ENCODE results near the gene CDC42BPG.

The CDC42BPG gene, protein sequence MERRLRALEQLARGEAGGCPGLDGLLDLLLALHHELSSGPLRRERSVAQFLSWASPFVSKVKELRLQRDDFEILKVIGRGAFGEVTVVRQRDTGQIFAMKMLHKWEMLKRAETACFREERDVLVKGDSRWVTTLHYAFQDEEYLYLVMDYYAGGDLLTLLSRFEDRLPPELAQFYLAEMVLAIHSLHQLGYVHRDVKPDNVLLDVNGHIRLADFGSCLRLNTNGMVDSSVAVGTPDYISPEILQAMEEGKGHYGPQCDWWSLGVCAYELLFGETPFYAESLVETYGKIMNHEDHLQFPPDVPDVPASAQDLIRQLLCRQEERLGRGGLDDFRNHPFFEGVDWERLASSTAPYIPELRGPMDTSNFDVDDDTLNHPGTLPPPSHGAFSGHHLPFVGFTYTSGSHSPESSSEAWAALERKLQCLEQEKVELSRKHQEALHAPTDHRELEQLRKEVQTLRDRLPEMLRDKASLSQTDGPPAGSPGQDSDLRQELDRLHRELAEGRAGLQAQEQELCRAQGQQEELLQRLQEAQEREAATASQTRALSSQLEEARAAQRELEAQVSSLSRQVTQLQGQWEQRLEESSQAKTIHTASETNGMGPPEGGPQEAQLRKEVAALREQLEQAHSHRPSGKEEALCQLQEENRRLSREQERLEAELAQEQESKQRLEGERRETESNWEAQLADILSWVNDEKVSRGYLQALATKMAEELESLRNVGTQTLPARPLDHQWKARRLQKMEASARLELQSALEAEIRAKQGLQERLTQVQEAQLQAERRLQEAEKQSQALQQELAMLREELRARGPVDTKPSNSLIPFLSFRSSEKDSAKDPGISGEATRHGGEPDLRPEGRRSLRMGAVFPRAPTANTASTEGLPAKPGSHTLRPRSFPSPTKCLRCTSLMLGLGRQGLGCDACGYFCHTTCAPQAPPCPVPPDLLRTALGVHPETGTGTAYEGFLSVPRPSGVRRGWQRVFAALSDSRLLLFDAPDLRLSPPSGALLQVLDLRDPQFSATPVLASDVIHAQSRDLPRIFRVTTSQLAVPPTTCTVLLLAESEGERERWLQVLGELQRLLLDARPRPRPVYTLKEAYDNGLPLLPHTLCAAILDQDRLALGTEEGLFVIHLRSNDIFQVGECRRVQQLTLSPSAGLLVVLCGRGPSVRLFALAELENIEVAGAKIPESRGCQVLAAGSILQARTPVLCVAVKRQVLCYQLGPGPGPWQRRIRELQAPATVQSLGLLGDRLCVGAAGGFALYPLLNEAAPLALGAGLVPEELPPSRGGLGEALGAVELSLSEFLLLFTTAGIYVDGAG (N-terminal part only)

DNA sequence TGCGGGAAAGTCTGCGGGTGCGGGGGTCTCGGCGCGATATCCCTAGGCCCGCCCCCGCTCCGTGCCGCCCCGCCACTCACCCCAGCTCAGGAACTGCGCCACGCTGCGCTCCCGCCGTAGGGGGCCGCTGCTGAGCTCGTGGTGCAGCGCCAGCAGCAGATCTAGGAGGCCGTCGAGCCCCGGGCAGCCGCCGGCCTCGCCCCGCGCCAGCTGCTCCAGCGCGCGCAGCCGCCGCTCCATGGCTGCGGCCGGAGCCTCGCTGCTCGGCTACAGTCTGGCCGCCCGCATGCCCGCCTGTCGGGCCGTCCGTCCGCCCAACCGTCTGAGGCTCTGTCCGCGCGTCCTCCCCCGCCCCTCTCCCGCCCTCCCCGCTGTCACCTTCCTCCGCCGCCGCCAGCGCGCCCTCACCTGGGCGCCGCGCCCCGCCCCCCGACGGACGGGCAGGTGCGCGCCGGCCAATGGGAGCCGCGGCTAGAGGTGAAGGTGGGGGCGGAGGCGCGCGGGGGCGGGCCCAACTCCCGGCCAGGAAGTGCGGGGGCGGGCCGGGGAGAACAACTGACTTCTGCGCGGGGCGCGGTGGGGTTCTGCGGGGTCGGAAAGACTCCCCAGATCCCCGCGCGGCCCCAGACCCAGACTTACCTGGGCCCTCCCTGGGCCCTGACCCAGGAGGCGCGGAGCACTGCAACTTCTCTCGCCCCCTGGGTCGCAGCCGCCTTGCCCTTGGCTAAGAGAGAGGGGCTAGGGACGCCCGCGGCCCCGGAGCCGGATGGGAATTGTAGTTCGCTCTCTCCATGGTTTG, at the start of gene CDC42BPG:
Gene CDC42BPG (minus strand): TSS at position 324 of the 799 bp plus-strand sequence. CDS start 84 bp downstream, at position 240.
- DNase-seq = peak; percentile 88

DNA sequence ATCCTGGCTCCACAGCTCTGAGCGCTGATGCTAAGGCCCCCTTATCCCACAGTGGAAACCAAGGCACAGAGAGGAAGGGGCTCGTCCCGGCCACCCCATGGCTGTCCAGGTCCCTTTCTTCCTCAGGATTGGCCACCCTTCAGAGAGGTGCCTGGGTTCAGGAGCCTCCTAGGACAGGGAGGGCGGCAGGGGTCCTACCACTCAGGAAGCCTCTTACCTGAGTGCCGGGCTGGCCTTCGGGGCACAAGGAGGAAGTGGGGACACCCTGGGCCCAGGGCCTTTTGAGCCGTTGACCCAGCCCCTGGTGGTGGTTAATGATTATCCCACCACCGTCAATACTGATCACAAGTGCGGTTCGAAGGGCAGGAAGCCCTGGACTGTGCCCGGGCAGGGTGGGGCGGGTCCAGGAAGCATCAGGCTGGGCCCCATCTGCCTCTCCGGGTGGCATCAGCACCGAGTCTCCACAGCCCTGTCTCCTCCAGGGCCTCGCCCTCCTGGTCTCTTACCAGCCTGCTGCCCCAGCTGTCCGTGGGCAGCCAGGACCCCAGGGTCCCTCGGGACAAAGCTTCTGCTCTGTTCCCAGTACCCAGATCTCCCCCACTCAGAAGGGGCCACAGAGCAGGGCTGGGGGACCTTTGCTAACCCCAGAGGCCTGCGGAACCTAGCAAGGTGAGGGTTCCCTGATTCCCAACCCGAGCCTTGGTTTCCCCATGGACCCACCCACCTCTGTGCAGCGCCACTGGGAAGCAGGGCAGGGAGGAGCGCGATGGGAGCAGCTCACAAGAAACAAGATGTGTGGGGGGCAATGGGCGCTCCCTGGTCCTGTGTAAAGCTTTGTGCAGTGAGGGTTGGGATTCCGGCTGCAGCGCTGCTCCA, 49.0 kb upstream of the CDC42BPG start:
- DNase-seq = no peak

- no peak for DNase-seq
These were observed 48.4 kb upstream of the CDC42BPG start for GRCh38 chr11:64892838-64893193.

DNA sequence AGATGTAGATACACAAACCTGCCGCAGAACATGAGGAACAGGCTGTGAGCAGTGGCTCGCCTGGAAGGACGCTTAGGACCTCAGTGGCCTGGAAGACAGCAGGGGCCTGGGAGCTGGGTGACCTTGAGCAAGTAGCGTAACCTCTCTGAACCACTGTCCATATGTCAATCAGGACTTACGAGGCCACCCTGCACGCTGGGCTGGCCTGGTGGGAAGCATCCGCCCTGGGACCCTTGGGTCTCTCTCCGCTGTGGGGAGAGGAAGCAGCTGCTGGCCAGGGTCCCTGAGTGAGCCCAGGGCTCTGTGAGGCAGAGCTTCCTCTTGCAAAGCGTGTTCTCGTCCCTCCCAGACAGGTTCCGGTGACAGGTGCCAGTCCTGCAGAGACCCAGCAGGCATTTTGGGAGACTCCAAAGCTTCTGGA, 48.0 kb upstream of the CDC42BPG start:
- no peak for DNase-seq

- no peak for DNase-seq
These were observed 47.4 kb upstream of the CDC42BPG start for GRCh38 chr11:64891880-64892279.

- DNase-seq = no peak
These were observed 46.9 kb upstream of the CDC42BPG start for GRCh38 chr11:64891215-64891848.

GRCh38 chr11:64890522-64890939, 46.1 kb upstream of the CDC42BPG start:
- DNase-seq = no peak

DNA sequence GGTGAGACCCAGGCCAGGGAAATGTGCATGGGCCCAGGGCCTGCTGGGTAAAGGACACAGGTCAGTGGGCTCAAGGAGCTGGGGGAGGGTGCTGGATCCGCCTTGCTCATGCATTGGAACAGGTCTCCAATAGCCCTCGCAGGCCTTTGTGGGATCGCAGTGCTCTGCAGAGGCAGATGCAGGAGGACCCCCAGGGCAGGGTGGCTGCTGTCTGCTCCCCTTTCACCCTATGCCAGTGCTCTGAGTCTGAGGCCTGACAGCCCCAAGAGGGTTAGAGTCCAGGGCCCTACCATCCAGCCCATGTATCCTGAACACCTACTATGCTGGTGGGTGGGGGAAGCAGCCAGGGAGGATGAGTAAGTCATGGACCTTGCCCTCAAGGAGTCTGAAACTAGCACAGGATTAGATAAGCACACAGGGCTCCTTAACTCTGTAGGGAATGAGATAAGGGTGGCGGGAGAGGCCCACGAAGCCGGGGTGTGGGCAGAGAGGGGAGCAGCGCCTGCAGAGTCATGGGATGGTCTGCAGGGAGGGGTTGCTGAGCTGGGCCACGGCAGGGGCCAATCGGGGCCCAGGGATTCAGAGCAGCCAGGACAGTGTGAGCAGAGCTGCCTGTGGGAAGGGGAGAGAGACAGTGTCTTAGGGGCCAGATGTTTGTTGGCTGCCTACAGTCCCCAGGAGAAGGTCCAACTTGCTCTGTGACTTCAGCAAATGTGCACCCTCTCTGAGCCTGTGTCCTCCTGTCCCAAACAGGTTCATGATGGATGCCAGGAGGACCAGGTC, 44.5 kb upstream of the CDC42BPG start:
- DNase-seq = no peak

DNA sequence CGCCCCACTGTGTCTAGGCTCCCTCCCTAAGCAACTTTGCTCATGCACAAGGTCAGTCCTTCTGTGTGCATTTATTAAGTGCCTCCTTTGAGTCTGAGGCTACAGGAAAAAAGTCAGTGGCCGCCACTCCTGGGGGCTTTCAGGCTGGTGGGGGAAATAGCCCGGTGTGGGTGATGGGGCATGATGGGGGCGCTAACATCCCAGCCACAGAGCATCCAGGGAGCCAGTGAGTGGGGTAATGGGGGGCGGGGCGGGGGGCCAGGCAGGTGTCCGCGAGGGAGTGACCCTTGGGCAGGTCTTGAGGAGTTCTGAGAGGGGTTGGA, 43.9 kb upstream of the CDC42BPG start:
- DNase-seq = no peak

DNA sequence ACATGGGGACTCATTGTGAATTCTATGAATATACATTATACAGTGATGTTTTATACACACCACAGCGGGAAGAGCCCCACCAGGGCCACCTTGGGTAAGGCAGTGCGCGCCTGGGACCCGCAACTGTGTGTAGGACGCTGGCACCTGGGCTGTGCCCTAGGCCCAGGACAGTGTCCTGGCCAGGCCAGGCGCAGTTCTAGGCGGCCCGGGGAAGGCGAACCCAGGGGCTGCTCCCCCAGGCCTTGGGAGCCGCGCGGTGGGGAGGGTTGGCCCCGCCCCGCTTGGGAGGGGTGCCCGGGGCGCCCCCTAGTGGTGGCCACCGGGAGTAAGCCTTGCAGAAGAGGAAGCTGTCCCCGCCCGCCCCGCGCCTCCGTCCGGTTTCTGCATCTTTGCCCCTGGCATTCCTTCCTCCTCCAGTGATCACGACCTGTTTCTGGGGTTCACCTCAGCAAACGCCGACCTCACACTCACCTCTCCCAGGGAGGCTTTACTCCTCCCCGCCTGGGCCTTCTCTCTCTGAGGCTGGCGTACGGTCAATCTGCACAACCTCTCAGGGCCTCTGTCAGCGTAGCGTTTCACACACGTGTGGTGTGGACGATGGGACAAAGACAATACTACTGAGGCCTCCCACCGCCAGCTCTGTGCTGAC, 43.4 kb upstream of the CDC42BPG start:
- no peak for DNase-seq

- DNase-seq = no peak
These were observed 42.8 kb upstream of the CDC42BPG start for GRCh38 chr11:64887234-64887756.

GRCh38 chr11:64885367-64886286, 41.2 kb upstream of the CDC42BPG start:
- DNase-seq = peak; percentile 23

GRCh38 chr11:64884019-64884418, 39.6 kb upstream of the CDC42BPG start:
- DNase-seq = no peak

DNA sequence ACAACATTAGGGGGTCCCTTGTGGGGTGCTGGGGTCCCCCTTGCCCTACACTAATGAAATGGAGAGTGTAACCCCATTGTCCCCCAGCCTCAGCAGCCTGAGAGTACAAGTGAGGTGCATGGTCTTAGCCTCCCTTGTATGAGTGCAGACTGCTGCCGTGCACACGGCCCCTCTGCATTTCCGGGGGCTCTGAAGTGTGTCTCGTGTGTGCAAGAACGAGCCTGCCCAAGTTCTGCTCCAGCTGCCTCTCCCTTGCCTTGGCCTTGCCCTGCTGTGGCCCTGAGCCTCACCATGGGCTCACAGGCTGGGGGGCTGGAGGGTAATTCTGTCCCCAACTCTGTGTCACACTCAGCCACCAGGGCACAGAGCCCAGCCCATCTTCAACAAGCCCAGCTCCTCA, 39.1 kb upstream of the CDC42BPG start:
- no peak for DNase-seq

GRCh38 chr11:64882243-64882642, 37.8 kb upstream of the CDC42BPG start:
- no peak for DNase-seq

GRCh38 chr11:64881476-64881875, 37.0 kb upstream of the CDC42BPG start:
- DNase-seq = peak; percentile 46

DNA sequence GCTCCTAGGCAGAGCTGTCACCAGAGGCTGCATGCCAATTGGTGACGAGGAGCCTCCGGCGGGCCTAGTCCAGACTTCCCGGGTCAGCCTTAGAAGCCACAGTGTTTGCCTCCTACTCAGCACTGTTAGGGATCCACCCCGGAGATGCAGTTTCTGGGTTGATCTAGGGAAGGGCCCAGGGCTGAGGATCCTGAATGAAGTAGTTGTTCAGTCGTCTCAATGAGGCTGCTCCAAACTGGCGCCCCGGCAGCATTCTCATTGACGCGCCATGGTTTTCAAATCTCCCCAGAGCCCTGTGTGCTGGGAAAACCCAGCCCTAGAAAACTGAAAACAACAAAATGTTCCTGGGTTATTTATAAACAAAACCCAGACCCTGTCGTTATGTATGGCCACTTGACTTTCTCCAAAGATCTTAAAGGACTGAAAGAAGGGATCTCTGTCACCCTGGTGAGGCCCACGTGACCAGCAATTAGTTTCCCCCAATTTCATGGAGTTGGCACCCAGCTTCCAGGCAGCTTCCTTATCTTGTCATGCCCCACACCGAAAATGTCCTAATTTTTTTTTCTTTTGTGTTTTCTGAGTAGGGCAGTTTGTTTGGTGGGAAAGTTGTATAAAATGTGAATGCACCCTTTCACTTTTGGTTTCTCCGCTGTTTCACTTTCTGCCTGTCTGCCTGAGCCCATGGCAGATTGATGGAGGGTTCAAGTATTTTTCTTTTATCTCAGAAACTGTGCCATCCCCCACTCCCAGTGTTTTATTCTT, 36.0 kb upstream of the CDC42BPG start:
- DNase-seq = no peak
